OCI-LY7 (cell line): ENCODE data around the gene CPNE5. TPM values are rescaled to one million over a fixed set of nuclear protein-coding genes. Genes with fewer than 3 reads are reported as not detected.

Source experiments
- BruUV-seq: library from RNA; stranded (reverse); fragments of 400-500 nt; replicated peaks from 2 replicates; lab custom pipeline; 2021; lab: Mats Ljungman, UMichigan
- CTCF ChIA-PET: fragments of 300-600 bp; sonication (Branson Sonifier 250); formaldehyde crosslinking; loops from one replicate; lab custom pipeline; 2022; ENCODE audit warnings: antibody characterized with exemption; ENCODE audit not compliant: unreplicated experiment; lab: Charles Lee
- POLR2A ChIA-PET: fragments of 300-600 bp; sonication (Branson Sonifier 250); formaldehyde crosslinking; loops from one replicate; lab custom pipeline; 2022; ENCODE audit warnings: antibody characterized with exemption; lab: Charles Lee
- DNase-seq: peaks from one replicate; pipeline ENCODE4 v3.0.0-alpha.2; 2015; ENCODE audit warnings: low spot score
- H2AFZ ChIP-seq: fragments of 200-600 bp; sonication (generic), shearing (Covaris generic); 2 replicates; pipeline ENCODE4 v1.6.1; 2014; ENCODE audit warnings: mild to moderate bottlenecking, antibody characterized with exemption, low read length, moderate library complexity
- H3K27ac ChIP-seq: fragments of 200-600 bp; sonication (generic); 2 replicates; pipeline ENCODE4 v1.5.1; 2014; ENCODE audit warnings: mixed run types, low read depth, mild to moderate bottlenecking, moderate library complexity, low read length, inconsistent platforms; ENCODE audit not compliant: poor library complexity, severe bottlenecking
- H3K36me3 ChIP-seq: fragments of 200-600 bp; sonication (generic); 2 replicates; pipeline ENCODE4 v1.6.1; 2014; ENCODE audit warnings: mild to moderate bottlenecking, antibody characterized with exemption, low read length, moderate library complexity, mixed read lengths; ENCODE audit not compliant: insufficient read depth
- H3K4me1 ChIP-seq: fragments of 200-600 bp; sonication (generic); 2 replicates; pipeline ENCODE4 v1.5.1; 2014; ENCODE audit warnings: mild to moderate bottlenecking, low read length; ENCODE audit not compliant: insufficient read depth, poor library complexity, severe bottlenecking
- H3K4me2 ChIP-seq: fragments of 200-600 bp; sonication (generic); 2 replicates; pipeline ENCODE4 v1.6.1; 2014; ENCODE audit warnings: mild to moderate bottlenecking, low read length
- H3K4me3 ChIP-seq: fragments of 200-600 bp; sonication (generic); 2 replicates; pipeline ENCODE4 v1.5.1; 2014; ENCODE audit warnings: mild to moderate bottlenecking, low read depth, low read length; ENCODE audit not compliant: poor library complexity, severe bottlenecking
- H3K79me2 ChIP-seq: fragments of 200-600 bp; sonication (generic); 2 replicates; pipeline ENCODE4 v1.6.1; 2016; ENCODE audit warnings: low read depth, mild to moderate bottlenecking, low read length, moderate library complexity, mixed read lengths; ENCODE audit not compliant: insufficient read depth
- H3K9me2 ChIP-seq: fragments of 200-600 bp; sonication (generic); 2 replicates; pipeline ENCODE4 v1.6.1; 2016; ENCODE audit warnings: mild to moderate bottlenecking, low read length, mixed read lengths; ENCODE audit not compliant: insufficient read depth
- H3K9me3 ChIP-seq: fragments of 200-600 bp; sonication (generic); 2 replicates; pipeline ENCODE4 v1.6.1; 2014; ENCODE audit warnings: mild to moderate bottlenecking, mixed run types, low read length, mixed read lengths
- H4K20me1 ChIP-seq: fragments of 200-600 bp; sonication (generic); 2 replicates; pipeline ENCODE4 v1.6.1; 2014; ENCODE audit warnings: mild to moderate bottlenecking, antibody characterized with exemption, low read length, moderate library complexity, mixed read lengths; ENCODE audit not compliant: insufficient read depth
- EZH2phosphoT487 ChIP-seq: fragments of 200-600 bp; sonication (generic); IDR thresholded peaks from 2 replicates; pipeline ENCODE4 v1.6.1; 2018; ENCODE audit warnings: low read depth, borderline replicate concordance, mild to moderate bottlenecking, mixed run types, antibody characterized with exemption, low read length, moderate library complexity, mixed read lengths
- intact Hi-C: fragments of 100-400 bp; cut with micrococcal nuclease; formaldehyde crosslinking; loops from one replicate; pipeline ENCODE4 v1.10.0; 2022; ENCODE audit not compliant: unreplicated experiment
- total RNA-seq, 2 experiments: library from RNA; depleted of rRNA in 1 of 2; stranded (reverse); fragments of >200 nt in 1 of 2; shearing (Covaris generic) in 1 of 2; gene quantifications; 2 replicates each; pipeline ENCODE4 v1.2.3, GENCODE V29; 2014 to 2022
- TF ChIP-seq, protein P1 (sequence below): fragments of 200-600 bp; sonication (generic); conservative IDR thresholded peaks from 2 replicates; pipeline ENCODE4 v1.5.1; 2014; ENCODE audit warnings: mild to moderate bottlenecking, antibody characterized with exemption, low read length, moderate library complexity, mixed read lengths

Gene CPNE5
- total RNA-seq, 2 experiments from 2014 or later = 37.7 to 89.8 TPM

DNA sequence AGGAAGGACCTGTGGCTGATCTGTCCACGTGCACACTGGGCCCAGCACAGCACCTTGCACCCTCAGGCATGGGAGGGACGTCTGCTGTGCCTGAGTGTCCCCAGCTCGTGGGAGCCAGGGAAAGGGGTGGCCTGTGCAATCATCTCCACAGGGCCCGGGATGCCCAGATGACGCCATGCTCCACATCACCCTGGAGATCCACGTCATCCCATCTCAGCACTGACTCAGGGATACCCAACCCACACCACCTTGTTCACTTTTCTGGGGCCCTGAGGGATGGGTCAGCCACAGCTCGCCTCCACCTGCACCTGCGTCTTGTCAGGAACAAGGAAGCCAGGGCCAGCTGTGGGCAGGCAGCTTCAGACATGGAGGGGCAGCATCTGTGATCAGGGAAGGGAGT, 93.4 kb downstream of the CPNE5 start:
- H3K79me2 ChIP-seq = no peaks in the 10 kb centered on the region
- no peak for DNase-seq
- intact Hi-C loops = no loop called here
- ChIA-PET POLR2A (interaction anchor here (0.6 kb wide), 1 partner anchor 89 kb away, joined by 3 read pairs; no protein-coding TSS in a partner anchor), CTCF (no interaction called here)
- no peak overlapping the region for H3K27ac ChIP-seq
- H4K20me1 ChIP-seq = no peaks in the 10 kb centered on the region; the same call in 1 of the 2 replicates
- no peak overlapping the region for H3K4me2 ChIP-seq
- TF ChIP-seq EZH2phosphoT487 = no peak
- BruUV-seq = no TSS peak
- H3K4me1 ChIP-seq = peaks cover 9% of the 10 kb centered on the region
- no peak overlapping the region for H3K4me3 ChIP-seq
- no peaks in the 10 kb centered on the region for H3K9me2 ChIP-seq
- no peak overlapping the region for H2AFZ ChIP-seq
- H3K36me3 ChIP-seq = peaks cover 31% of the 10 kb centered on the region
- peaks cover 8% of the 10 kb centered on the region; the same call in 1 of the 2 replicates for H3K9me3 ChIP-seq

GRCh38 chr6:36745283-36745682, 94.0 kb downstream of the CPNE5 start:
- Histone ChIP-seq H3K36me3 (peaks cover 25% of the 10 kb centered on the region), H3K4me2 (no peak overlapping the region), H3K9me2 (no peaks in the 10 kb centered on the region), H4K20me1 (no peaks in the 10 kb centered on the region; the same call in 1 of the 2 replicates), H3K9me3 (peaks cover 8% of the 10 kb centered on the region; the same call in 1 of the 2 replicates), H3K27ac (no peak overlapping the region), H3K4me3 (no peak overlapping the region), H2AFZ (no peak overlapping the region), H3K4me1 (peaks cover 9% of the 10 kb centered on the region), H3K79me2 (no peaks in the 10 kb centered on the region)
- no peak for TF ChIP-seq EZH2phosphoT487
- TF ChIP-seq, protein P1, sequence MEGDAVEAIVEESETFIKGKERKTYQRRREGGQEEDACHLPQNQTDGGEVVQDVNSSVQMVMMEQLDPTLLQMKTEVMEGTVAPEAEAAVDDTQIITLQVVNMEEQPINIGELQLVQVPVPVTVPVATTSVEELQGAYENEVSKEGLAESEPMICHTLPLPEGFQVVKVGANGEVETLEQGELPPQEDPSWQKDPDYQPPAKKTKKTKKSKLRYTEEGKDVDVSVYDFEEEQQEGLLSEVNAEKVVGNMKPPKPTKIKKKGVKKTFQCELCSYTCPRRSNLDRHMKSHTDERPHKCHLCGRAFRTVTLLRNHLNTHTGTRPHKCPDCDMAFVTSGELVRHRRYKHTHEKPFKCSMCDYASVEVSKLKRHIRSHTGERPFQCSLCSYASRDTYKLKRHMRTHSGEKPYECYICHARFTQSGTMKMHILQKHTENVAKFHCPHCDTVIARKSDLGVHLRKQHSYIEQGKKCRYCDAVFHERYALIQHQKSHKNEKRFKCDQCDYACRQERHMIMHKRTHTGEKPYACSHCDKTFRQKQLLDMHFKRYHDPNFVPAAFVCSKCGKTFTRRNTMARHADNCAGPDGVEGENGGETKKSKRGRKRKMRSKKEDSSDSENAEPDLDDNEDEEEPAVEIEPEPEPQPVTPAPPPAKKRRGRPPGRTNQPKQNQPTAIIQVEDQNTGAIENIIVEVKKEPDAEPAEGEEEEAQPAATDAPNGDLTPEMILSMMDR = no peak
- no TSS peak for BruUV-seq
- no peak for DNase-seq
- intact Hi-C loops = no loop called here
- ChIA-PET CTCF (no interaction called here), POLR2A (interaction anchor here (0.6 to 1.3 kb wide), 2 partner anchors 15 to 88 kb away, joined by 3 read pairs; no protein-coding TSS in a partner anchor)

DNA sequence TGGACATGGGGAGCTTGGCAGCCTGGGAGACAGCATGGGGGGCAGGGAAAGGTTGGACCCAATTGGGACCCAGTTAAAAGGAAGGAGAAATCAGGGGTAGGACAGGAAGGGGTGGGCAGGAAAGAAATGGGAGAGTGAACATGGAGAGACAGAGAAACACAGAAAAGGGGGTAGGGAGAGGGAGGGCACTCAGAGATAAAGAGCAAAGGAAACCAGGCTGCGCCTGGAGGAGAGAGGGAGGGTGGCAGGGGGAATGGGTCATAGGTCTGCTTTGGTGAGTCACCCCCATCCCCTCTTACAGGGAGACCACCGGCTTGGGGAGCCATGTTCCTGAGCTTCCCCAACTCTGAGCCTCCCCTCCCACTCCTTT, 95.0 kb downstream of the CPNE5 start:
- Histone ChIP-seq H3K36me3 (peaks cover 15% of the 10 kb centered on the region), H3K9me3 (peaks cover 8% of the 10 kb centered on the region; the same call in 1 of the 2 replicates), H4K20me1 (no peaks in the 10 kb centered on the region; the same call in 1 of the 2 replicates), H3K9me2 (no peaks in the 10 kb centered on the region), H3K27ac (no peak overlapping the region), H3K79me2 (no peaks in the 10 kb centered on the region), H3K4me2 (no peak overlapping the region), H3K4me1 (peaks cover 9% of the 10 kb centered on the region), H3K4me3 (no peak overlapping the region), H2AFZ (no peak overlapping the region)
- no peak for DNase-seq
- ChIA-PET CTCF (no interaction called here), POLR2A (interaction anchor here (1.3 kb wide), 1 partner anchor 14 kb away, joined by 3 read pairs; no protein-coding TSS in a partner anchor)
- intact Hi-C loops = no loop called here
- BruUV-seq = no TSS peak
- TF ChIP-seq, protein P1 = no peak
- TF ChIP-seq EZH2phosphoT487 = no peak
